SK-N-SH (cell line): Measurements from ENCODE around the gene PLXNB3. TPM values are rescaled to one million over a fixed set of nuclear protein-coding genes. Genes with fewer than 3 reads are reported as not detected.

Source experiments
- CTCF ChIA-PET: fragments of 300-600, 350-600 bp; formaldehyde crosslinking; extraction: SDS; loops from one replicate; lab custom pipeline; 2021; lab: Yijun Ruan, JAX
- POLR2A ChIA-PET: fragments of 350-600 bp; sonication (Branson Sonifier 250); formaldehyde crosslinking; extraction: SDS; loops from one replicate; lab custom pipeline; 2020; ENCODE audit warnings: antibody characterized with exemption, inconsistent platforms; lab: Yijun Ruan, JAX
- DNase-seq: peaks from one replicate; pipeline ENCODE4 v3.0.0; 2012
- H2AFZ ChIP-seq: fragments of 200-600 bp; sonication (generic); 2 replicates; pipeline ENCODE4 v1.8.1; 2016; ENCODE audit warnings: antibody characterized with exemption, mild to moderate bottlenecking, low read depth
- H3F3A ChIP-seq: fragments of 200-600 bp; sonication (generic); replicated peaks from 2 replicates; pipeline ENCODE3; 2016; ENCODE audit warnings: antibody characterized with exemption, mild to moderate bottlenecking; ENCODE audit not compliant: insufficient read depth
- H3K27ac ChIP-seq, 2 experiments: fragments of 200-500 bp in 1 of 2; fragments of 200-600 bp in 1 of 2; sonication (Bioruptor generic) in 1 of 2; sonication (generic), shearing (Covaris generic) in 1 of 2; 2 replicates each; pipeline versions ENCODE4 v1.5.1 to v1.6.1; 2014 to 2016; ENCODE audit warnings: low read depth in 2 of 2, inconsistent platforms in 1 of 2, low read length in 1 of 2, mild to moderate bottlenecking in 1 of 2, mixed read lengths in 1 of 2
- H3K27me3 ChIP-seq: fragments of 200-600 bp; sonication (generic), shearing (Covaris generic); 2 replicates; pipeline ENCODE4 v1.6.1; 2016; ENCODE audit warnings: mixed run types; ENCODE audit not compliant: insufficient read depth
- H3K36me3 ChIP-seq, 2 experiments: fragments of 200-500 bp in 1 of 2; fragments of 200-600 bp in 1 of 2; sonication (Bioruptor generic) in 1 of 2; sonication (generic) in 1 of 2; replicated peaks in 1 of 2; 2 replicates each; pipeline versions ENCODE3 to v1.5.1; 2014 to 2016; ENCODE audit warnings: low read length in 1 of 2, mild to moderate bottlenecking in 1 of 2; ENCODE audit not compliant: insufficient read depth in 2 of 2, control insufficient read depth in 1 of 2
- H3K4me1 ChIP-seq, 2 experiments: fragments of 200-500 bp in 1 of 2; fragments of 200-600 bp in 1 of 2; sonication (Bioruptor generic) in 1 of 2; sonication (generic), shearing (Covaris generic) in 1 of 2; 2 replicates each; pipeline versions ENCODE4 v1.5.1 to v1.6.1; 2014 to 2016; ENCODE audit warnings: low read depth in 1 of 2, low read length in 1 of 2, mixed run types in 1 of 2; ENCODE audit not compliant: insufficient read depth in 2 of 2, control insufficient read depth in 1 of 2
- H3K4me2 ChIP-seq: fragments of 200-600 bp; sonication (generic), shearing (Covaris generic); 2 replicates; pipeline ENCODE4 v1.6.1; 2017; ENCODE audit warnings: mixed run types
- H3K4me3 ChIP-seq, 2 experiments: fragments of 200-500 bp in 1 of 2; fragments of 200-600 bp in 1 of 2; sonication (Bioruptor generic) in 1 of 2; sonication (generic), shearing (Covaris generic) in 1 of 2; 2 replicates each; pipeline versions ENCODE4 v1.5.1 to v1.8.1; 2014 to 2016; ENCODE audit warnings: low read depth in 2 of 2, inconsistent platforms in 1 of 2, low read length in 1 of 2, mild to moderate bottlenecking in 1 of 2, mixed read lengths in 1 of 2, moderate library complexity in 1 of 2
- H3K79me2 ChIP-seq: fragments of 200-600 bp; sonication (generic); 2 replicates; pipeline ENCODE4 v1.8.1; 2017; ENCODE audit warnings: mild to moderate bottlenecking; ENCODE audit not compliant: insufficient read depth
- H3K9ac ChIP-seq: fragments of 200-600 bp; sonication (generic); 2 replicates; pipeline ENCODE4 v1.6.1; 2017; ENCODE audit warnings: mixed run types
- H3K9me2 ChIP-seq: fragments of 200-600 bp; sonication (generic); 2 replicates; pipeline ENCODE4 v1.6.1; 2017; ENCODE audit warnings: mixed run types
- H3K9me3 ChIP-seq: fragments of 200-600 bp; sonication (generic); 2 replicates; pipeline ENCODE4 v1.6.1; 2017; ENCODE audit warnings: mixed run types, mild to moderate bottlenecking, moderate library complexity
- H4K20me1 ChIP-seq: fragments of 200-600 bp; sonication (generic); 2 replicates; pipeline ENCODE4 v1.6.1; 2017; ENCODE audit warnings: mild to moderate bottlenecking, mixed run types; ENCODE audit not compliant: insufficient read depth
- CHD2 ChIP-seq: fragments of 150-350 bp; IDR thresholded peaks from 2 replicates; pipeline ENCODE4 v1.6.1; 2018; ENCODE audit warnings: low read length; ENCODE audit not compliant: partially characterized antibody
- CTCF ChIP-seq: fragments of 200-600 bp; sonication (generic); IDR thresholded peaks from 2 replicates; pipeline ENCODE4 v1.6.1; 2017; ENCODE audit warnings: antibody characterized with exemption, mild to moderate bottlenecking, moderate library complexity
- EP300 ChIP-seq, 2 experiments: IDR thresholded peaks; 2 replicates each; pipeline versions ENCODE4 v1.4.0 to v1.6.1; 2012; ENCODE audit warnings: borderline replicate concordance in 1 of 2, low read depth in 1 of 2, low read length in 1 of 2
- FOSL2 ChIP-seq: IDR thresholded peaks from 2 replicates; pipeline ENCODE4 v1.4.0; 2012; ENCODE audit warnings: low read depth, mild to moderate bottlenecking, moderate library complexity, borderline replicate concordance
- FOXJ3 ChIP-seq: sonication (generic); formaldehyde crosslinking; IDR thresholded peaks from 2 replicates; pipeline ENCODE4 v1.5.1; 2020; ENCODE audit warnings: mild to moderate bottlenecking, missing genetic modification reagents
- FOXM1 ChIP-seq: IDR thresholded peaks from 2 replicates; pipeline ENCODE4 v1.4.0; 2012; ENCODE audit warnings: low read depth, mild to moderate bottlenecking
- GABPA ChIP-seq: IDR thresholded peaks from 2 replicates; pipeline ENCODE4 v1.4.0; 2012; ENCODE audit warnings: low read depth, mild to moderate bottlenecking
- JUND ChIP-seq: IDR thresholded peaks from 2 replicates; pipeline ENCODE4 v1.4.0; 2012
- MEF2A ChIP-seq: IDR thresholded peaks from 2 replicates; pipeline ENCODE4 v1.4.0; 2012; ENCODE audit warnings: low read depth, borderline replicate concordance
- MXI1 ChIP-seq: IDR thresholded peaks from 2 replicates; pipeline ENCODE4 v1.6.1; 2012; ENCODE audit warnings: mild to moderate bottlenecking, low read depth, low read length, improper control_type of control experiment
- NRF1 ChIP-seq: IDR thresholded peaks from 2 replicates; pipeline ENCODE4 v1.6.1; 2012; ENCODE audit warnings: low read depth, mild to moderate bottlenecking, low read length
- PBX3 ChIP-seq: IDR thresholded peaks from 2 replicates; pipeline ENCODE4; 2012
- SIN3A ChIP-seq: IDR thresholded peaks from 2 replicates; pipeline ENCODE4 v1.6.1; 2012; ENCODE audit warnings: low read depth, mild to moderate bottlenecking, low read length, moderate library complexity, borderline replicate concordance
- TCF12 ChIP-seq: IDR thresholded peaks from 2 replicates; pipeline ENCODE4 v1.4.0; 2012
- TEAD4 ChIP-seq: IDR thresholded peaks from 2 replicates; pipeline ENCODE4 v1.4.0; 2012; ENCODE audit warnings: mild to moderate bottlenecking, borderline replicate concordance; ENCODE audit not compliant: insufficient read depth
- WGBS: methylation state at CpG from one replicate; pipeline ENCODE4 v1.1.6; 2017; ENCODE audit warnings: low lambda C conversion rate; 5-methylcytosine and 5-hydroxymethylcytosine counted together
- polyA plus RNA-seq, 3 experiments: library from polyadenylated mRNA; depleted of rRNA; stranded (reverse); fragments of >200 nt; gene quantifications; 2 replicates each; pipeline ENCODE4 v1.2.3, GENCODE V29; 2012

Gene PLXNB3
- polyA plus RNA-seq, 1 of the 3 experiments (the other 2 are of a cell fraction): 15.5 TPM

GRCh38 chrX:153776611-153777045 lies 12.6 kb downstream of the PLXNB3 start:
- Histone ChIP-seq H3K4me3 (no peak overlapping the region), H3K9me2 (no peaks in the 10 kb centered on the region), H2AFZ (no peak overlapping the region), H3K4me1 (peaks cover 0 to 7% of the 10 kb centered on the region in 2 experiments; a peak in 1 of 4 replicates), H3K27ac (no peak overlapping the region), H3K36me3 (no peaks in the 10 kb centered on the region), H4K20me1 (no peaks in the 10 kb centered on the region), H3F3A (no peaks in the 10 kb centered on the region), H3K9ac (no peak overlapping the region), H3K79me2 (no peaks in the 10 kb centered on the region), H3K4me2 (no peak overlapping the region), H3K27me3 (0 out of 2 replicates have a peak, but pooled peaks cover 4% of the 10 kb centered on the region), H3K9me3 (no peaks in the 10 kb centered on the region)
- 59% methylated on average over 16 of the region's 22 CpGs for WGBS
- DNase-seq: no peak
- CTCF ChIA-PET: no interaction called here
- POLR2A ChIA-PET: no interaction called here
- TF ChIP-seq FOXJ3 (CRISPR knock-in tag) (no peak), JUND (no peak), FOSL2 (no peak), EP300 (IDR thresholded peaks at IDR 0.05; ENCODE audit: borderline replicate concordance in 1 of 2, low read depth in 1 of 2, low read length in 1 of 2) (no peak), NRF1 (no peak), GABPA (no peak), MEF2A (no peak), TEAD4 (no peak), FOXM1 (no peak), CTCF (no peak), CHD2 (no peak), TCF12 (no peak), SIN3A (no peak), MXI1 (no peak)

- 69% methylated on average over 11 of the region's 34 CpGs for WGBS
- H3K9me3 ChIP-seq: no peaks in the 10 kb centered on the region
- H3K27me3 ChIP-seq: 0 out of 2 replicates have a peak, but pooled peaks cover 7% of the 10 kb centered on the region
- no peak overlapping the region for H3K9ac ChIP-seq
- no peak overlapping the region for H3K4me2 ChIP-seq
- peak; percentile 37 for DNase-seq
- no peaks in the 10 kb centered on the region for H3K9me2 ChIP-seq
- ChIA-PET CTCF (interaction anchor here (1.0 to 2.4 kb wide), 6 partner anchors 10 to 172 kb away, joined by 3 to 10 read pairs (median 4); partner anchors contain the start of gene PLXNB3), POLR2A (interaction anchor here (0.6 to 1.1 kb wide), 2 partner anchors 80 to 169 kb away, joined by 3 read pairs; no protein-coding TSS in a partner anchor)
- no peaks in the 10 kb centered on the region for H4K20me1 ChIP-seq
- H3K79me2 ChIP-seq: no peaks in the 10 kb centered on the region
- H3K4me1 ChIP-seq: peaks cover 0 to 9% of the 10 kb centered on the region in 2 experiments; a peak in 1 of 4 replicates
- no peak overlapping the region for H3K4me3 ChIP-seq
- H3K27ac ChIP-seq: no peak overlapping the region
- no peaks in the 10 kb centered on the region for H3F3A ChIP-seq
- no peak for TF ChIP-seq JUND
- no peak for TF ChIP-seq CHD2
- TF ChIP-seq FOXJ3 (CRISPR knock-in tag): no peak
- no peak for TF ChIP-seq PBX3
- TF ChIP-seq SIN3A: no peak
- H2AFZ ChIP-seq: no peak overlapping the region
- no peaks in the 10 kb centered on the region for H3K36me3 ChIP-seq
These were observed 13.4 kb downstream of the PLXNB3 start for GRCh38 chrX:153777261-153778090.
